GM18858 (cell line): ENCODE results near the gene SYDE2.
A peak's percentile ranks its signal among the peaks of the same experiment; 100 is the strongest.

Source experiments
- ATAC-seq: cut with Tn5 transposase; IDR thresholded peaks from one replicate; pipeline ENCODE4 v1.9.1; 2021; ENCODE audit not compliant: unreplicated experiment

The SYDE2 gene

GRCh38 chr1:85133565-85134159 lies 67.2 kb downstream of the SYDE2 start:
- no peak for ATAC-seq

- ATAC-seq: no peak
Observed at GRCh38 chr1:85132078-85132720, 68.6 kb downstream of the SYDE2 start.

- ATAC-seq: no peak
Observed at GRCh38 chr1:85128316-85128715, 72.5 kb downstream of the SYDE2 start.

GRCh38 chr1:85125891-85126290 lies 74.9 kb downstream of the SYDE2 start:
- no peak for ATAC-seq

GRCh38 chr1:85124091-85124490 lies 76.7 kb downstream of the SYDE2 start:
- no peak for ATAC-seq

- no peak for ATAC-seq
Observed at GRCh38 chr1:85122169-85122568, 78.6 kb downstream of the SYDE2 start.

GRCh38 chr1:85121744-85122143 lies 79.1 kb downstream of the SYDE2 start:
- ATAC-seq: no peak

- no peak for ATAC-seq
Observed at GRCh38 chr1:85118751-85119150, 82.1 kb downstream of the SYDE2 start.

GRCh38 chr1:85116856-85117255 lies 84.0 kb downstream of the SYDE2 start:
- ATAC-seq: no peak

GRCh38 chr1:85115933-85116332 lies 84.9 kb downstream of the SYDE2 start:
- ATAC-seq: no peak

GRCh38 chr1:85111695-85112094 lies 89.1 kb downstream of the SYDE2 start:
- ATAC-seq: no peak

GRCh38 chr1:85109475-85109874 lies 91.3 kb downstream of the SYDE2 start:
- peak; percentile 65 for ATAC-seq
